ENCODE measurements around the gene DNAH10. TPM values are rescaled to one million over a fixed set of nuclear protein-coding genes. Genes with fewer than 3 reads are reported as not detected.

Gene DNAH10
- total and polyA plus RNA-seq, 11 donors, result 0.04 to 0.45 (median 0.23) TPM; not detected in 4

DNA sequence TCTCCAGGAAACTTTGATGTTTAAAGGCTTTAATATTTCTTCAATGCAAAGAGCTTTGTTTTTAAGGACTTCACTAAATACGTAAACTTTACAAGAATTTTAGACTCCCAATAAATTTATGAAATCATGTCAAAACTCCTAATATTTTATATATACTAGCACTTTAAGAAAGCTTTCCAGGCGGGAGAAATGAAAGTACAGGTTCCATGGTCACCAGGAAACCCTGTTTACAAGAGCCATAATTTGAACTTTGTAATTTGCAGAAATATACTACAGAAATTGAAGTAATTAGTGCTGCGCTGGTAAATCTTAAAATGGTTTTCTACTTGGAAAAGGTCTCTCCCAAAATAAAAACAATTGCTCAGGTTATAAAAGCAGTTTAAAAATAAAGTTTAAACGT, 201.7 kb downstream of the DNAH10 start:
- no peak for DNase-seq
- Histone ChIP-seq H3K9me3 (no peaks in the 10 kb centered on the region), H3K36me3 (peaks cover 0 to 8% (median 0%) of the 10 kb centered on the region in 9 donors), H3K27ac (peak overlapping the region in 1 of 12 donors; percentile 28), H3K27me3 (no peaks in the 10 kb centered on the region), H3K4me3 (no peak overlapping the region), H3K4me1 (peaks cover 0 to 44% (median 4%) of the 10 kb centered on the region in 12 donors)
- intact Hi-C loops (cut with DNase I), result no loop called here
- WGBS, 4 donors, result 93 to 97% (median 95%) methylated on average over 4 of the region's 4 CpGs
- no peak for TF ChIP-seq POLR2A (IDR thresholded peaks at IDR 0.05)
- TF ChIP-seq, protein P1, sequence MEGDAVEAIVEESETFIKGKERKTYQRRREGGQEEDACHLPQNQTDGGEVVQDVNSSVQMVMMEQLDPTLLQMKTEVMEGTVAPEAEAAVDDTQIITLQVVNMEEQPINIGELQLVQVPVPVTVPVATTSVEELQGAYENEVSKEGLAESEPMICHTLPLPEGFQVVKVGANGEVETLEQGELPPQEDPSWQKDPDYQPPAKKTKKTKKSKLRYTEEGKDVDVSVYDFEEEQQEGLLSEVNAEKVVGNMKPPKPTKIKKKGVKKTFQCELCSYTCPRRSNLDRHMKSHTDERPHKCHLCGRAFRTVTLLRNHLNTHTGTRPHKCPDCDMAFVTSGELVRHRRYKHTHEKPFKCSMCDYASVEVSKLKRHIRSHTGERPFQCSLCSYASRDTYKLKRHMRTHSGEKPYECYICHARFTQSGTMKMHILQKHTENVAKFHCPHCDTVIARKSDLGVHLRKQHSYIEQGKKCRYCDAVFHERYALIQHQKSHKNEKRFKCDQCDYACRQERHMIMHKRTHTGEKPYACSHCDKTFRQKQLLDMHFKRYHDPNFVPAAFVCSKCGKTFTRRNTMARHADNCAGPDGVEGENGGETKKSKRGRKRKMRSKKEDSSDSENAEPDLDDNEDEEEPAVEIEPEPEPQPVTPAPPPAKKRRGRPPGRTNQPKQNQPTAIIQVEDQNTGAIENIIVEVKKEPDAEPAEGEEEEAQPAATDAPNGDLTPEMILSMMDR (IDR thresholded peaks at IDR 0.05), result no peak
- ATAC-seq, result no peak

DNA sequence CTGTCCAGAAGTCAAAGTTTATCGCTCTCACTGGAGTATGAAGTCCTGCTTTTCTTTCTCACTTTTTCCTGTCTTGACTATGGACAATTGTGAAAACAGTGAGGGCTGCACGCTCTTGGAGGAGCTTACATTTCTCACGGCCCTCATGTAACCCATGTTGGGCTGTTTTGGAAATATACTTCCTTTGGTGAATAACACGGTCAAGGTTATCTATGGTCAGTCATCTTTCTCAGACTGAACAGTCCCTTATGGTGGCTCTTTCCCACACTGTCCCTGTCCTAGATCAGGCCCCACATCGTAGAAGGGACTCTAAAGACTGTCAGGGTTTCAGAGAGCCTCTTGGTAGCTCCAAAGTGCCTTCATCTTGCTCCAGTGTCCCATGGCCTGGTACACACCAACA, 203.3 kb downstream of the DNAH10 start:
- DNase-seq, result no peak
- WGBS, 4 donors, result 58 to 70% (median 59%) methylated on average over 5 of the region's 5 CpGs
- no peaks in the 10 kb centered on the region for H3K9me3 ChIP-seq
- TF ChIP-seq, protein P1 (IDR thresholded peaks at IDR 0.05), result no peak
- TF ChIP-seq POLR2A (IDR thresholded peaks at IDR 0.05), result no peak
- H3K36me3 ChIP-seq, result peaks cover 0 to 8% (median 0%) of the 10 kb centered on the region in 9 donors
- H3K27ac ChIP-seq, result peak overlapping the region in 7 of 12 donors; percentile 11 to 58 (median 14)
- H3K4me1 ChIP-seq, result peaks cover 0 to 38% (median 11%) of the 10 kb centered on the region in 12 donors
- intact Hi-C loops (cut with DNase I), result no loop called here
- no peak overlapping the region for H3K4me3 ChIP-seq
- no peaks in the 10 kb centered on the region for H3K27me3 ChIP-seq
- ATAC-seq, result peak in 3 of 4 donors; percentile 35 to 64 (median 48)

DNA sequence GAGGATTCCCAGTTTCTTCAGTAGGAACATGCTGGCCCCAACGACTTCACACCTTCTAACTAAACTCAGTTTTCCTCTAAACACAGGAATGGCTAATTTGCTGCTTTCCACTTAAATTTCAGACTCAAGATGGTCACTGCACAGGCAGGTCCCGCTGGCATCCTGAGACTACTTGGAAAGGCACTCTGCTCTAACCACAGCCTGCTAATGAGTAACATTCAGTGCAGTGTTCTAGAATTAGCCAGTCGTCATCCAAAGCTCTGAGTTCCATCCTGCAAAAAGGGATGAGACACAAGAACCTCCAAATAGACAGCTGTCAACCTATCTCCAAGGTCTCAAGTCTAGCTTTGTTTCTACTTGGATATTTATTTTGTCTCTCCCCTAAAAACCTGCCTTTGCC, 204.5 kb downstream of the DNAH10 start:
- H3K27ac ChIP-seq, result peak overlapping the region in 1 of 12 donors; percentile 58
- intact Hi-C loops (cut with DNase I), result no loop called here
- ATAC-seq (no peak), DNase-seq (no peak)
- H3K4me1 ChIP-seq, result peaks cover 0 to 40% (median 17%) of the 10 kb centered on the region in 12 donors
- 76 to 86% (median 82%) methylated on average over 3 of the region's 3 CpGs for WGBS, 4 donors
- TF ChIP-seq, protein P1 (IDR thresholded peaks at IDR 0.05), result no peak
- no peak for TF ChIP-seq POLR2A (IDR thresholded peaks at IDR 0.05)
- peaks cover 0 to 8% (median 0%) of the 10 kb centered on the region in 9 donors for H3K36me3 ChIP-seq
- H3K9me3 ChIP-seq, result no peaks in the 10 kb centered on the region
- no peak overlapping the region for H3K4me3 ChIP-seq
- no peaks in the 10 kb centered on the region for H3K27me3 ChIP-seq

DNA sequence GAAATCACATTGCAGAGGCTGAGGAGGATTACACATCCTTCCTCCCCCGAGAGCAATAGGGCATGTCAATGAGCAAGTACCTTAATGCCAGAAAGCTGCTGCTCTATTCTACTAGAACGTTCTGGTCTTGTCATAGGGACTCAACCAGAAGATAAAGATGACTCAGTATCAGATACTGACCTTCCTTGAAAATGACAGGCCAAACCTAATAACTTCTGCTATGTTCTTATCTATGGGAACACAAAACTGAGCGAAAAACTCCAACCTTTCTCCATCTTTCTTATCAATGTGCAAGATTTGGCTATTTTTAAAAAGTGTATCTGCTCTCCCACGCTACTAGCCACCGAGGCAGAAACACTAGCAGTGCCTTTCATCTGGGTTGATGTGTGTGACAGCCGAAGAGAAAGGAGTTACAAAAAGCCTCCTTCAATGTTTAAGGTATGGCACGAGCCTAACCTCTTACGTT, 205.1 kb downstream of the DNAH10 start:
- peak overlapping the region in 2 of 12 donors; percentile 5 to 27 for H3K27ac ChIP-seq
- no peak for ATAC-seq

More for the DNA sequence above, 205.1 kb downstream of the DNAH10 start:
- Histone ChIP-seq H3K9me3 (no peaks in the 10 kb centered on the region), H3K27me3 (no peaks in the 10 kb centered on the region), H3K36me3 (peaks cover 0 to 8% (median 0%) of the 10 kb centered on the region in 9 donors), H3K4me1 (peaks cover 0 to 43% (median 17%) of the 10 kb centered on the region in 12 donors), H3K4me3 (no peak overlapping the region)
- whole genome bisulfite sequencing, 4 donors, result 72 to 73% (median 73%) methylated on average over 8 of the region's 8 CpGs
- TF ChIP-seq, protein P1 (IDR thresholded peaks at IDR 0.05), result no peak
- no peak for TF ChIP-seq POLR2A (IDR thresholded peaks at IDR 0.05)
- DNase-seq, result no peak
- intact Hi-C loops (cut with DNase I), result no loop called here
